GM12872 (cell line): ENCODE data around the gene SDHA.

Experiments
- TF ChIP-seq, protein P1 (sequence below): IDR thresholded peaks from 3 replicates; pipeline ENCODE4 v1.5.1; 2011; ENCODE audit warnings: low read depth, mild to moderate bottlenecking, low read length, moderate library complexity; ENCODE audit not compliant: insufficient read depth

SDHA gene

DNA sequence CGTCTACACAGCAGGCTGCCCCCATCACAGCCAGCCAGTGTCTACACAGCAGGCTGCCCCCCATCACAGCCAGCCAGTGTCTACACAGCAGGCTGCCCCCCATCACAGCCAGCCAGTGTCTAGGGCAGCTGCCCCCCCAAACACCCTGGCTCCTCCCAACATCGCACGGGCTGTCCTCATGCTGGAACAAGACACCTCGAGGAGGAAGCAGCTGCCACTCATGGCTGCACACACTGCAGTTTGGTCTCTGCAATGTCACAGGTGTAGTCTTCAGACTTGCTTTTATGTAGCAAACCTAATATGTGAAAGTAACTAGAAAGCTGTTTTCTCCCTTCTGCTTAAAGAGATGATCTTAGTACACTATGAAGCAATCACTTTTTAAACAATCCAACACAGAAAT is 17.1 kb upstream of the SDHA start:
- TF ChIP-seq, protein P1, sequence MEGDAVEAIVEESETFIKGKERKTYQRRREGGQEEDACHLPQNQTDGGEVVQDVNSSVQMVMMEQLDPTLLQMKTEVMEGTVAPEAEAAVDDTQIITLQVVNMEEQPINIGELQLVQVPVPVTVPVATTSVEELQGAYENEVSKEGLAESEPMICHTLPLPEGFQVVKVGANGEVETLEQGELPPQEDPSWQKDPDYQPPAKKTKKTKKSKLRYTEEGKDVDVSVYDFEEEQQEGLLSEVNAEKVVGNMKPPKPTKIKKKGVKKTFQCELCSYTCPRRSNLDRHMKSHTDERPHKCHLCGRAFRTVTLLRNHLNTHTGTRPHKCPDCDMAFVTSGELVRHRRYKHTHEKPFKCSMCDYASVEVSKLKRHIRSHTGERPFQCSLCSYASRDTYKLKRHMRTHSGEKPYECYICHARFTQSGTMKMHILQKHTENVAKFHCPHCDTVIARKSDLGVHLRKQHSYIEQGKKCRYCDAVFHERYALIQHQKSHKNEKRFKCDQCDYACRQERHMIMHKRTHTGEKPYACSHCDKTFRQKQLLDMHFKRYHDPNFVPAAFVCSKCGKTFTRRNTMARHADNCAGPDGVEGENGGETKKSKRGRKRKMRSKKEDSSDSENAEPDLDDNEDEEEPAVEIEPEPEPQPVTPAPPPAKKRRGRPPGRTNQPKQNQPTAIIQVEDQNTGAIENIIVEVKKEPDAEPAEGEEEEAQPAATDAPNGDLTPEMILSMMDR: no peak

DNA sequence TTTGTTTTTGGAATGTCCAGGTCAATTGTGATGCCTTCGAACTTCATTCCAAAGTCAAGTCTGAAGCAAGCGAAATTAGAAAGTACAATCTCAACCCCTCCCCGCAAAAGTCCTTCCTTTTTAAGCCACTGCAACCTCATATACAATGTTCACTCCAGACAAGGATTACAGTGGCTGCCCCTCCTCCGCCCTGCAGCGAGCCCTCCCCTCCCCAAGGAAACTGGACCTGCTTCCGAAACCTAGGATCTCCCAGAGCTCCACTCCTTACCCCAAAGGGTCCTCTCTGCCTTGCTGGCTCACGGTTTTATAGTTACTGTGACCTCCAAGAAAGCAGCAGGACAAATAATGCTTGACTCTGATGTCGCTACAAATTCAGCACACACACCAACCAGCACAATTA is 16.4 kb upstream of the SDHA start:
- TF ChIP-seq, protein P1: no peak

DNA sequence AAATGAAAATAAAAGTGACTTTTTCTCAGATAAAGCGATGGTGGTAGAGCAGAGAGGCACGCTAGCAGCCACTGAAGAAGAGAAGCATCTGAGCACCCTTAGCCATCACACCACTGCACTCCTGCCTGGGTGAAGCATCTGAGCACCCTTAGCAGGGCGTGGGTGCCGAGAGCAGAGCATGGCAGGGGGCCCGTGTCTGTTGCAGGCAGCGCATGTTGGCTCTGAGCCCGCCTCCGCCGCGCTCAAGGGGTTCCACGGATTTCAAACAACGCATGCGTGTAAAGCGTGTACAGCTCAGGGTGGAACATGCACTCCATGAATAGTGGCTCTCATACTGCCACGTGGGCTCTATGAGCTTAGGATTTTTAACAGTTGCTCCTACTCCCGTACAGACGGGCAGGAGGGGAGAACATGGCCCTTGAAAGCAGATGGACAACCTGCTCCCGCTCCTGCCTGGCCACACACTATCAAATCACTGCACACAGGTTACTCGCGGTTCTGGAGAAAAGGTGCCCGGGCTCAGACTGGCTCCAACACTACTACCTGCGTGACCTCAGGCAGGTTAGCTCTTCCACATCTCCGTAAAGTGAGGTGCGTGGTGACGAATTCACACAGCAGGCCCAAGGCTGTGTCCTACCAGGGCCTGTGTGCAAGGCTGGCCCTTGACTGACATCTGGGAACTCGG is 14.7 kb upstream of the SDHA start:
- TF ChIP-seq, protein P1: no peak

DNA sequence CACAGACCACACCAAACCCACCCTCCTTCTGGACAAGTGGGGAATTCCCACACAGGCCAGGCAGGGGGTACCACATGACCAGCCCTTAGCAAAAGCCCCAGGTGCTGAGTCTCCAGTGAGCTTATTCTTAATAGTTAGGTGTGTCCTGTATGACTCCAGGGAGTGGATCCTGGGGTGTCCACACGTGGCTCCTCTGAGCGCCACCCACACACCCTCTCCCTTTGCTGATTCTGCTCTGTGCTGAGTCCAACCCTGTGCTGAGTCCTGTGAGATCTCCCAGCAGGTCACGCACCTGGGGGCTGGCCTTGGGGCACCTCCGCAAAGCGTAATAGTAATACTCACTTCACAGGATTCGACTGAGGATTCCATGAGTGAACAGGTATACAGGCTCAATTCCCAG is 14.1 kb upstream of the SDHA start:
- TF ChIP-seq, protein P1: no peak

DNA sequence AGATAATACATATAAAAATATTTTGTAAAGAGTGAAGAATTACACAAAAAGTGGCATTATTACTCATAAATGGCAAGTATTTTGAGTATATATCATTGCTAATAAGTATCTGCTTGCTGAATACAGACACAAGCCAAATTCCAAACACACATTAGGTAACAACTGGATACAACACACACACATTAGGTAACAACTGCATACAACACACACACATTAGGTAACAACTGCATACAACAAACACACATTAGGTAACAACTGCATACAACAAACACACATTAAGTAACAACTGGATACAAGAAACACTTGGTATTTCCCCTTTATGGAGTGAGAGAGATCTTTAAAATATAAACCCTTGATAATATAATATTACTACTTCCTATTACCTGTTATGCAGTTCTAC is 13.7 kb upstream of the SDHA start:
- TF ChIP-seq, protein P1: no peak

DNA sequence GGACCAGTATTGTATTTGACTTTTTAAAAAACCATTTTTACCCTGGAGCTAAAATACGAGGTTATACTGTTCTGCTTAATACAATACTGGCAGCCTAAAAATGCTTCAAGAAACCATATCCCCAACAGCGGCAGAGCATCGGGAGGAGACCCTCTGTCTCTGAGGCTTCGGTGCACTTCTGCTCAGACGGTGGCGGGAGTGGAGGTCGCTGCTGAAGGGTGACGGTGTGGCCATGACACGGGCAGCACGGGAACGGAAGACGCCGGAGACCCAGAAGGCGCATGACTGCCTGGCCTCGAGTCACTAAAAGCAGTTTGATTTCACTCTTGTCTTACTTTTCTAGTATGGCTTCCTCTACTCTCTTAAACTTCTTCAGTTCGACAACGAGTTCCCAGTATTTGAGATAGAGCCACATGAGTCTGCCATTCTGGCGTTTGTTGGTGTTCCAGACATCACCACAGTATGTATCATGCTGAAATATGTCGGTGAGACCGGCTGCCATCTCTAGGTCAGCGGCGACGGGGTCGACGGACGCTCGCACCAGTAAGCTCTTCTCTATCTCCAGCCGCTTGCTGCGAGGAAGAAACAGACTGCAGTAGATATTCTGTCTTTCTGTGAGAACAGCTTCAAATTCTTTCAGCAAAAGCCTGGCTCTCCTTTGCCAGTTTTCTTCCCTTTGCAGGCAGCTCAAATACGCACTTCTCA is 13.0 kb upstream of the SDHA start:
- TF ChIP-seq, protein P1: no peak

DNA sequence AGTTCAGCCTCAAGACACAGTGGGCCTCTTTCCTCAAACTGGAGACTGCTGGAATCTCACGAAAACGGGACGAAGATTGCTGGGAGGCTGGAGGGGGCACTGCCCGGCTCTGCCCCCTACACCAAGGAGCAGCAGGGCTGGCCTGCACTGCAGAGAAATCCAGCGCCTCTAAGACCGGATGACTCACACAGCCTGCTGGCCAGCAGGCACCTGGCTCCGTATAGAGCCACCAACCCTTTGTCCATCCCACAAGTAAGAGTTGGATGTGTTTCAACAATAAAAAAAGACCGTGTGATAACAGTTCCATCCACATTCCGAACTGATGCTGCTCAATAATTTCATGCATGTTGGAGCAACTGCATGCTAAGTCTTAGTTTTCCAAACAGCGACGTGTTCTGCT is 11.7 kb upstream of the SDHA start:
- TF ChIP-seq, protein P1: no peak
